HG02852 (cell line): ENCODE data around the gene SLC28A1.
"Not testable (repeated sequence)": the region's sequence is repeated elsewhere in the genome, so short reads cannot be mapped to it uniquely, and the experiment has no call there.

Source experiments
- ATAC-seq: cut with Tn5 transposase; IDR thresholded peaks from one replicate; pipeline ENCODE4 v1.9.1; 2021; ENCODE audit warnings: mild to moderate bottlenecking, moderate library complexity; ENCODE audit not compliant: unreplicated experiment

Gene SLC28A1

DNA sequence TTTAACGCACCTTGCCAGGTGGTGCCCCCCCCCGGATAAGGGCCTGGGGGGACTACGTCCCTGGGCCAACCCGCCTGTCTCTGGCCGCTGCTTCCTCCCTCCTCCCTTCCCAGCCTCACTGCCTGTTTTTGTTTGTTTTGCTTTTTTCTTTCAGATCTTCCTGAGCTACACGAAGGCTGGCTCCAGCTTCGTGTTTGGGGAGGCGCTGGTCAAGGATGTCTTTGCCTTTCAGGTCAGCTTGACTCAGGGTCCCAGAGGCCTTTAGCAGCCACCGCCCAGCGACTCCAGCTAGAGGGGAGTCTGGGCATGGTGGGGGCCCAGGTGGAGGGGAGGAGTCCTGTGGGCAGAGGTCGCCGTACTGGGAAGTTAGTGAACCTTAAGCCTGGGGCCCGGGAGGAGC, 24.1 kb downstream of the SLC28A1 start:
- ATAC-seq, result no peak

- no peak for ATAC-seq
Measured at GRCh38 chr15:84909029-84909428, 24.6 kb downstream of the SLC28A1 start.

- ATAC-seq, result no peak
Measured at GRCh38 chr15:84909782-84910181, 25.3 kb downstream of the SLC28A1 start.

DNA sequence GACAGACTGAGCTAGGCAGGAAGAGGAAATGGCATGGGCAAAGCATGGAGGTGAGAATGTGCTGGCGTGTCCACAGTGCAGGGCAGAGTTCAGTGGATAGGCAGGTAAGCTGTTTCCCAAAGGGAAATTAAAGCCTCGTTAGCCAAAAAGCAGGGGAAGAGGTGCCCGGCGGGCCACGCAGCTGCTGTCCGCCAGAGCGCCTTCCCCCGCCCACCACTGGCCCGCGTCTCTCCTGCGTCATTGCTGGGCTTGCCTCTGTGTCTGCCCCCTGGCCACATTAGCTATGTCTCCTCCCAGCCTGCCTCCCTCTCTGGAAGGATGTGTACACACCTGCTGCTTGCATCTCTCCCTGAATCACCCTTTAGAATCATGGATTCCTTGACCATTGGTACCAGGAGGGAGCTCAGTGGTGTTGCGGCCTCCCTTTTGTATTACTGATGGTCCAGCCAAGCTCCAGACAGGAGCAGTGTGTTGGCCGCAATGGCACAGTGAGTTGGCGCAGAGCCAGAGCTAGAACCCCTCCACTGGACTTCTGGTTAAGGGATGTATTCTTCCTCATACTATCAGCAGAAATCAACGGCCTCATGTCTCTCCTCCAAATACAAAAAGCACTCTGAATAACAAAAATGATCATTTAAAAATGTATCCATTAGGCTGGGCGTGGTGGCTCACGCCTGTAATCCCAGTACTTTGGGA, 26.6 kb downstream of the SLC28A1 start:
- no peak for ATAC-seq

DNA sequence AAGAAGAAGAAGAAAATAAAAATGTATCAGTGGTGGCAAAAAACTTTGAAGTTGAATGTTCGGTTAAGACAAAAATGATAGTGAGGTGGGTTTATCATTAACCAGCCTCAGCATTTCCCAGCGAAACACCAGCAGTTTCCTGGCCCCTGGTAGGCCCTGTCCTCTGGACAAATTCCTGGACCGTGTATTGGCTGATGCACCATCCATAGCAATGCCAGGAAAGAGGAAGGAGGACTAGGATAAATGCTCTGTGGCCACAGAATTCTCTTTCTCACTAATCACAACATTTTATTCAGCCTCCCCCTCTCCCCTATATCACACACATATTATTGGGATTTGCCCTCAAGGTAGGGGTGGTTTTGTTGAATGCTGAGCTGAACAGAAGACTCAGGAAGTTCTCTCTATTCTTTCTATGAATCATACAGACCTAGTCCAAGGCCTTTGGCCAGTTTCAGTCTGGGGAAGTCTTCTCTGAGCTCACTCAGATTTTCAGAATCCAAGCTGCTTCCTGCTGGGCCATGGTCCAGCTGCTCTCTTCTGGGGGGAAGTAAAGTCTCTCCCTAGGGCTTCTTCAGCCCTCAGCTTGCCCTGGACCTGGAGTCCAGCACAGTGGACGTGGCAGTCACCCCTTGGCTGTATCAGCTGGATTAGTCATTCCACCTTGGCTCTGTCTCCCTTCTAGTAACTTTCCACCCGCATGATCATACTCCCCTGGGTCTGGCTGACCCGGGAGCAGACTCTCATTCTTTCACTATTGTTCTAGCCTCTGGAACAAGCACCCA, 27.6 kb downstream of the SLC28A1 start:
- no peak for ATAC-seq

GRCh38 chr15:84913360-84913723, 28.9 kb downstream of the SLC28A1 start:
- ATAC-seq, result no peak

DNA sequence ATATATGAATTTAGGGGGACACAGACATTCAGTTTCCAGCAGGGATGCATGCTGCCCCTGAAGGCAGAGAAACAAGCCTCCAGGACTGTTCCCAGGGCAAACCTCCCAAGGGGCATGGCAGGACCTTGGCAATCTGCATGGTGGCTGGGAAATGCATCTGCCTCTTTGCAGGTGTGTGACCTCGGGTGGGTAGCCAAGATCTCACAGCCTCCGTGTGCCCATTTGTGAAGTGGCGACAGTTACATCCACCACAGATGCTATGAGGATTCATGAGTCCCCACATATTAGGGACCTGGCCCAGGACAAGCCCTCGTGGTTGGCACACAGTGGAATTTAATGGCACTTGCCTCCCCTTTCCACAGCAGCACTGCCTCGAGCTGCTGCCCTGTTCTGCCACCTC, 29.9 kb downstream of the SLC28A1 start:
- ATAC-seq, result no peak

- peak; percentile 91 for ATAC-seq
Measured at GRCh38 chr15:84914909-84915605, 30.6 kb downstream of the SLC28A1 start.

DNA sequence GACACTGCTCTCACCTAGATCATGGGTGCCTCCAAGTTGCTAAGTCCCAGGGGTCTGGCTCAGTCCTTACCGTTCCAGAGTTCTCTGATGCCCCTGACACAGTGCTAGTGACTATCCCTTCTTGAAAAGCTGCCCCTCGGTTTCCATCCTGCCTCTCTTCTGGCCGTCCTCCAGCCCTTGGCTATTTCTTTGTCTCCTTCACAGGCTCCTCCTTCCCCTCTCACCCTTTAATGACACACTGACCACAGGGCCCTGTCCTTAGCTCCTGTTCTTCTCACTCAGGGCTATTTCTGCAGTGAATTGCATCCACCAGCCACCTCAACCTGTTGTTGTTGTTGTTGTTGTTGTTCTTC, 31.1 kb downstream of the SLC28A1 start:
- no peak for ATAC-seq

GRCh38 chr15:84917452-84917851, 33.0 kb downstream of the SLC28A1 start:
- no peak for ATAC-seq

GRCh38 chr15:84919106-84919667, 34.7 kb downstream of the SLC28A1 start:
- ATAC-seq, result no peak

DNA sequence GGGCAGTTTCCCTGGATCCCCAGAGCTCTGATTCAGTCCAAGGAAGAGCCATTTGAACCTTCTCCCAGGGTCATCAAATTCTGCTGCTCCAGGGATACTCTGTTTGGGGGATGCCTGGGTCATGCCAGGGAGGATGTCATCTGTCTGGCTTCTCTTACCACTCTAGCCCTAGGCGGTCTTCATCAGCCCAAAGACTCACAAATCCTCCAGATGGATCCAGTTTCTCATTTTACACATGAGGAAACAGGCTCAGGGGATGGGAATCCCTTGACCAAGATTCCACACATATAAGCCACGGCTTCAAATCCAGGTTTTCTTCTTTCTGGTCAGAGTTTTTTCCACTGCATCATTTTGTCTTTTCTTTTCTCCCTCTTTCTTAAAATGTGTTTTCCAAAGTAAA, 36.7 kb downstream of the SLC28A1 start:
- ATAC-seq, result no peak

- no peak for ATAC-seq
Measured at GRCh38 chr15:84922530-84922929, 38.1 kb downstream of the SLC28A1 start.

- no peak for ATAC-seq
Measured at GRCh38 chr15:84924077-84924731, 39.7 kb downstream of the SLC28A1 start.

DNA sequence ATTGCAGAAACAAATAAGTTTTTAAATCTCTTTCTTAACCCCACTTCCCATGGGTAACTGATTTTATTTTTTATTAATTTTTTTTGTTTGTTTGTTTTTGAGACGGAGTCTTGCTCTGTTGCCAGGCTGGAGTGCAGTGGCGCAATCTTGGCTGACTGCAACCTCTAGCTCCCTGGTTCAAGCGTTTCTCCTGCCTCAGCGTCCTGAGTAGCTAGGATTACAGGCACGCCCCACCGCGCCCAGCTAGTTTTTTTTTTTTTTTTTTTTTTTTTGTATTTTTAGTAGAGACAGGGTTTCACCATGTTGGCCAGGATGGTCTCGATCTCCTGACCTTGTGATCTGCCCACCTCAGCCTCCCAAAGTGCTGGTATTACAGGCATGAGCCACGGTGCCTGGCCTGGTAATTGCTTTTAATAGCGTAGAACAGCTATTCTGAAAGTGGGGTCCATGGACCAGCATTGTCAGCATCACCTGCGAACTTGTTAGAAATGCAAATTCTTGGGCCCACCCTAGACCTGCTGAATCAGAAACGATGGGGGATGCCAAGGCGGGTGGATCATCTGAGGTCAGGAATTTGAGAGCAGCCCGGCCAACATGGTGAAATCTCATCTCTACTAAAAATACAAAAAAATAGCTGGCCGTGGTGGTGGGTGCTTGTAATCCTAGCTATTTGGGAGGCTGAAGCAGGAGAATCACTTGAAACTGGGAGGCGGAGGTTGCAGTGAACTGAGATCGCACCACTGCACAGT, 40.5 kb downstream of the SLC28A1 start:
- not testable (repeated sequence) for ATAC-seq

DNA sequence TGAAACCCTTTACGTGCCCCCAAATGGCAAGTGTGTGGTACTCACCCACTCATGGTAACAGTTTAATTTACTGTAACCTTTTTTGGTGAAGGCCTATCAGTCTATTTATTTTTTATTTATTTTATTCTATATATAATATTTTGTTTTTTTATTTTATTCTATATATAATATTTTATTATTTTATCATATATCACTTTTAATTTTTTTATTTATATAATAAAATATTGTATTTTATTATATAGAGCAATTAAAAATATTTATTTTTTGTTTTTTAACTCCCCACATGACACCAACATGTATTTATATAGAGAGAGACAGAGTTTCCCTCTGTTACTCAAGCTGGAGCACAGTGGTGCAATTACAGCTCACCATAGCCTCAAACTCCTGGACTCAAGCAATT, 41.4 kb downstream of the SLC28A1 start:
- ATAC-seq, result no peak

DNA sequence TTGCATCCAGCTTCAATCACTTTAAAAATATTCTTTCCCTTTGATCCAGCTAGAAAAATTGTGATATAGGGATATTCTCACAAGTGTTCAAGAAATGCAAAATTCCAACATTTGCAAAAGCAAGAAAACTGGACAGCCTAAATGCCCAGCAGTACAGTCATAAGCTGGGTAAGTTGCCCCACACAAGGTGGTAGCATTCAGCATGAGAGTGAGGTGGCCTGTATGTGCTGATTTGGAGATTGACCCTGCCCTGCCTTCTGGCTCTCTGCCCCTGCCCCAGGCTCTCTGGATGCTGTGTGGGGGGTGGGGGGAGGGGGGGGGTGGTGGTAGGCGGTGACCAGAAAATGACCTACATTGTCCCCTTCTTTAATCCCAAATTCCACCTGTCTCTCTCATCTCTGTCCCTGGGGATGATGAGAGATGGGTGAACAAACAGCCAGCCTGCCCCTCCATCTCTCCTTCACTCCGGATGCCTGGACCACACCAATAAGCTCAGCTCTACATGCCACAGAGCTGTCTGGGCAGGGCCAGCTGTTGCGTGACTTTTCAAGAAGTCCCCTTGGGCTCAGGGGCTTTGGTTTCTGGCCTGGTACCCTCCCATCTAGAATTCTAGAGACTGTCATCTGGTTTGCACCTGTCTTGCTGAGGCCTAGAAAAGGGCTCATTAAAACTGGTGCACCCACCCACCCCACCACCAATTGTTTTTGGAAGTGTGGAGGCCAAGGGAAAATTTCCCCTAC, 42.2 kb downstream of the SLC28A1 start:
- no peak for ATAC-seq

DNA sequence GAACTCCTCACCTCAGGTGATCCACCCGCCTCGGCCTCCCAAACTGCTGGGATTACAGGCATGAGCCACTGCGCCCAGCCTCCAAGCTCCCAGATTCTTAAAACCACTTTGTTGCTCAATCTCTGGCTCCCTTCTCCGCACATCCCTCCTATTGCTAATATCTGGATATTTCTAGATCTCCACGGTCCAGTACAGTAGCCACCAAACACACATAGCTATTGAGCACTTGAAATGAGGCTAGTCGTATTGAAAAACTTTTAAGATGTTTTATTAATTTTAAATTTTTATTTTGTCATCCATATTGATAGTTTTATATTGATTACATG, 44.3 kb downstream of the SLC28A1 start:
- no peak for ATAC-seq

GRCh38 chr15:84929795-84930603, 45.5 kb downstream of the SLC28A1 start:
- ATAC-seq, result no peak
